OCI-LY3 (cell line): ENCODE measurements around the gene MTUS2.

Experiments used
- EZH2phosphoT487 ChIP-seq: fragments of 200-600 bp; shearing (Covaris generic); IDR thresholded peaks from 2 replicates; pipeline ENCODE4 v1.6.1; 2018; ENCODE audit warnings: antibody characterized with exemption, mixed run types, low read depth
- TF ChIP-seq, protein P1 (sequence below): fragments of 200-600, 300-600 bp; sonication (generic); IDR thresholded peaks from 2 replicates; pipeline ENCODE4 v1.5.1; 2014; ENCODE audit warnings: antibody characterized with exemption, low read length, low read depth

DNA sequence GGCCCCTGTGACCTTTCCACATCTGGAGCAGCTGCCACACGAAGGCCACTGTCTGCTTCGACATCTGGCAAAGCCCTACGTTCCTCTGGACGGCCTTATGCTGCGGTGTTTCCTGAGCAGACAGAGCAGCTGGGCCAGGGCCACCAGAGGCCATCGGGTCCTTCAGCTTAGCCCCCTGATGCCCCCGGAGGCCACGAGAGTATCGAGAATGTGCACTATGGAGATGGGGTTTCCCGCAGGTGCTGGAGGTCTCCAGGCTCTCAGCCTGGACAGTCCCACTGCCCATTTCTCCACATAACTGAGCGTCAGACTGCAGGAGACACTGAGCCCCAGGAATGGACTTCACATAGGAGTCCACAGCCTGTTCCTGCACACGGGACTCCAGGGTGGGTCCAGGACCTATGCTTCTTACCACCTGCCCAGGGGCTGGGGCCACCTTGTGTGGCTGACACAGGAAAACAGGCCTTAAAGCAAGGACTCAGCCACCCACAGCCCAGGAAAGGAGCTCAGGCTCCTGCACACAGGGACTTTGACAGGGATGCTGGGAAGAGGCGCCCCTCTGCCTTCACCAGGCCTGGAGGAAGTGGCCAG lies 694.7 kb downstream of the MTUS2 start:
- TF ChIP-seq, protein P1, sequence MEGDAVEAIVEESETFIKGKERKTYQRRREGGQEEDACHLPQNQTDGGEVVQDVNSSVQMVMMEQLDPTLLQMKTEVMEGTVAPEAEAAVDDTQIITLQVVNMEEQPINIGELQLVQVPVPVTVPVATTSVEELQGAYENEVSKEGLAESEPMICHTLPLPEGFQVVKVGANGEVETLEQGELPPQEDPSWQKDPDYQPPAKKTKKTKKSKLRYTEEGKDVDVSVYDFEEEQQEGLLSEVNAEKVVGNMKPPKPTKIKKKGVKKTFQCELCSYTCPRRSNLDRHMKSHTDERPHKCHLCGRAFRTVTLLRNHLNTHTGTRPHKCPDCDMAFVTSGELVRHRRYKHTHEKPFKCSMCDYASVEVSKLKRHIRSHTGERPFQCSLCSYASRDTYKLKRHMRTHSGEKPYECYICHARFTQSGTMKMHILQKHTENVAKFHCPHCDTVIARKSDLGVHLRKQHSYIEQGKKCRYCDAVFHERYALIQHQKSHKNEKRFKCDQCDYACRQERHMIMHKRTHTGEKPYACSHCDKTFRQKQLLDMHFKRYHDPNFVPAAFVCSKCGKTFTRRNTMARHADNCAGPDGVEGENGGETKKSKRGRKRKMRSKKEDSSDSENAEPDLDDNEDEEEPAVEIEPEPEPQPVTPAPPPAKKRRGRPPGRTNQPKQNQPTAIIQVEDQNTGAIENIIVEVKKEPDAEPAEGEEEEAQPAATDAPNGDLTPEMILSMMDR, result no peak
- TF ChIP-seq EZH2phosphoT487, result no peak
